Cardiac muscle cell (in vitro differentiated cells and primary cell): ENCODE results near the gene XYLT1. TPM values are rescaled to one million over a fixed set of nuclear protein-coding genes. Genes with fewer than 3 reads are reported as not detected.

Experiments used
- DNase-seq, 2 donors: peaks; one replicate each; pipeline versions ENCODE4 v3.0.0 to v3.0.0-alpha.2; 2010 to 2017; ENCODE audit warnings: low read depth in 1 of 2, low spot score in 1 of 2
- H3K27ac ChIP-seq: fragments of 200-600 bp; sonication (generic); 2 replicates; pipeline ENCODE4 v1.5.1; 2016
- H3K27me3 ChIP-seq: fragments of 200-600 bp; sonication (generic); 2 replicates; pipeline ENCODE4 v1.6.0; 2016; ENCODE audit warnings: control low read depth
- H3K36me3 ChIP-seq: fragments of 200-600 bp; sonication (generic); 2 replicates; pipeline ENCODE4 v1.5.1; 2016; ENCODE audit warnings: control low read depth
- H3K4me1 ChIP-seq: fragments of 200-600 bp; sonication (generic); 2 replicates; pipeline ENCODE4 v1.8.1; 2017; ENCODE audit warnings: low read depth, mild to moderate bottlenecking, mixed run types
- H3K4me3 ChIP-seq: fragments of 200-600 bp; sonication (generic); 2 replicates; pipeline ENCODE4 v1.5.1; 2016; ENCODE audit warnings: mild to moderate bottlenecking
- H3K9me3 ChIP-seq: fragments of 200-600 bp; sonication (generic); 2 replicates; pipeline ENCODE4 v1.5.1; 2017; ENCODE audit warnings: low read depth, mild to moderate bottlenecking, control low read depth
- CTCF ChIP-seq: IDR thresholded peaks from 2 replicates; pipeline ENCODE4 v1.5.1; 2012; ENCODE audit warnings: low read depth, mild to moderate bottlenecking, low read length
- polyA plus RNA-seq: library from polyadenylated mRNA; unstranded; fragments of >200 nt; fragmentation: Nextera tagmentation; extraction: Ambion mirVana; gene quantifications from 2 replicates; pipeline ENCODE4 v1.2.1, GENCODE V29; 2016
- total RNA-seq: library from RNA; depleted of rRNA; stranded (reverse); fragments of >200 nt; gene quantifications from 2 replicates; pipeline ENCODE4 v1.2.3, GENCODE V29; 2016

XYLT1 gene
- total and polyA plus RNA-seq, 2 experiments from 2014 or later = 3.1 to 7.2 TPM

DNA sequence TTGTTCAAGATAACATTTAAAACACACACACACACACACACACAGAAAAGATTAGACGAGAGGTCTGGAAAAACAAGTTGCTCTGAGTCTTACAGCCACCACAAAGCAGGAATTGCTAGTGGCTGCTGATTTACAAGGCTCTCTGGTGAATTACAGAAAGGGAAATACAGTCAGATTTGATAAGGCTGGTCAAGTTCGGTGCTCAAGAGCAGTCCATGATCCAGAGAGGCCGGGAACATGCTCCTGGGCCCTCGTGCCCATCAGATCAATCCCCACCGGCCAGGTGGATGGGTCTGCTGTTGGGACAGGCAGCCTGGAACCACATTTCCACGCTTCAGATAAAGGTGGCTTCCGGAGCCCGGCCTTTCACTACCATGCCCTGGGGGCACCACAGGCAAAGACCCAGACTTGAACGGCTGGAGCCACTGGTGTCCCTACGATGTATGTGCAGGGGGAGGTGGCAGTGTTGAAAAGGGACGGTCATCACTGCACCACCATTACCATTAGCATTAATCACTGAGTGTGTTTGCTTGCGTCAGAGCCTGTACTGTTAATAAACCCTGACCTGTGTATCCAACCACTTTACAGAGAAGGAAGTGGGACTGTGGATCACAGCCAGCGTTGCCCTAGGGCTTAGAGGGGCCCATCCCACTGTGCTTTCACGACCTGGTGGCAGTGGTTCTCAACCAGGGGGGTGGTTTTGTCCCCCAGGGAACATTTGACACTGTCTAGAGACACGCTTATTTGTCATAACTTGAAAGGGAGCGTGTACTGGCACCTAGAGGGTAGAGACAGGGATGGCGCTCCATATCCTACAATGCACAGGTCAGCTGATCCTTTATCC is 95.1 kb downstream of the XYLT1 start:
- H3K36me3 ChIP-seq = no peaks in the 10 kb centered on the region
- H3K9me3 ChIP-seq = no peaks in the 10 kb centered on the region
- peaks cover 47% of the 10 kb centered on the region for H3K4me1 ChIP-seq
- TF ChIP-seq CTCF = no peak
- H3K27me3 ChIP-seq = no peaks in the 10 kb centered on the region
- no peak overlapping the region for H3K4me3 ChIP-seq
- peak overlapping the region; percentile 70 for H3K27ac ChIP-seq
- no peak for DNase-seq

DNA sequence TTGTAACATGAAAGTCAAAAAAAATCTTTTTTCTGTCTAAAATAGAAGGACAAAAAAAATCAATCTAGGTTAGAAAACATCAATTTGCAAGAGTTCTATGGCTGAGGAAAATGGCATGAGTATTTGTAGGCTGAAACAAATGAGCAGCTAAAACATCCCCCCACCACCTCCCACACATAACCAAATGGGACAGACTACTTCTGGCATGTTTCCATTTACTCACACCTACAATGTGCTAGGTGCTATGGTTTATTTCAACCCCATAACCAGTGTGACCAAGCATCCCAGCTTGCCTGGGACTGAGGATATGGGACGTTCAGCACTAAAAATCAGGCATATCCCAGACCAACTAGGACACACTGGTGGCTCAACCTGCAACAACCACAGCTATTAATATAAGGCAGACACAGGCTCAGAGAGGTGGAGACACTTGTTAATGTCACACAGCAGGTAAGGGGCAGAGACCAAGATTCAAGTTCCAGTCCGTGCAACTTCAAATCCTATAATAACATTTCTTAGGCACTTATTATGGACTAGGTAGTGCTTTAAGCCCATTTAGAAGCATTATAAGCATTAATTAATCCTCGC is 96.0 kb downstream of the XYLT1 start:
- Histone ChIP-seq H3K4me1 (peaks cover 45% of the 10 kb centered on the region), H3K36me3 (no peaks in the 10 kb centered on the region), H3K27me3 (no peaks in the 10 kb centered on the region), H3K4me3 (no peak overlapping the region), H3K27ac (peak overlapping the region; percentile 70), H3K9me3 (no peaks in the 10 kb centered on the region)
- no peak for DNase-seq
- no peak for TF ChIP-seq CTCF

GRCh38 chr16:17373533-17373932 is 97.2 kb downstream of the XYLT1 start:
- H3K36me3 ChIP-seq = no peaks in the 10 kb centered on the region
- H3K9me3 ChIP-seq = no peaks in the 10 kb centered on the region
- DNase-seq = no peak
- H3K27ac ChIP-seq = no peak overlapping the region
- H3K27me3 ChIP-seq = no peaks in the 10 kb centered on the region
- TF ChIP-seq CTCF = no peak
- peaks cover 35% of the 10 kb centered on the region for H3K4me1 ChIP-seq
- H3K4me3 ChIP-seq = no peak overlapping the region

DNA sequence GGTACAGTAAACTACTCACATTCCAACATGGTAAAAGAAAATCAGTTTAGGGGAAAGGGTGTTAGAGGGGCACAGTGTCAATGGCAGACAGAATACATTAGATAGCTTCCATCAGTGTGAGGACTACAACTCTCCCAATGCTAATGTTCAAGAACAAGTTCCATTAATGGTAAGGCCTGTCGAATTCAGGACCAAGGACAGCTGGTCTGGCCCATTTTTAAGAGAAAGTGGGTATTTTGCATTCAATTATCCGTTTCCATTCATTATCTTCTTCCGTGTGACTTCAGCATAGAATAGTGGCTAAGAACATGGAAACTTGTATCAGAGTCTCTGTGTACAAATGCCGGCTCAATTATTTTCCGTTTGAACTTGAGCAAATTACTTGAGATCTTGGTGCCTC is 98.4 kb downstream of the XYLT1 start:
- Histone ChIP-seq H3K4me3 (no peak overlapping the region), H3K27ac (no peak overlapping the region), H3K4me1 (peaks cover 24% of the 10 kb centered on the region), H3K27me3 (no peaks in the 10 kb centered on the region), H3K9me3 (no peaks in the 10 kb centered on the region), H3K36me3 (no peaks in the 10 kb centered on the region)
- no peak for TF ChIP-seq CTCF
- DNase-seq = peak; percentile 30 to 37

- TF ChIP-seq CTCF = no peak
- Histone ChIP-seq H3K27ac (no peak overlapping the region), H3K36me3 (no peaks in the 10 kb centered on the region), H3K4me1 (peaks cover 20% of the 10 kb centered on the region), H3K27me3 (no peaks in the 10 kb centered on the region), H3K9me3 (no peaks in the 10 kb centered on the region), H3K4me3 (no peak overlapping the region)
- no peak for DNase-seq
Observed at GRCh38 chr16:17371299-17371698, 99.5 kb downstream of the XYLT1 start.
